OCI-LY3 (cell line): ENCODE data around the gene RPRD2.

Source experiments
- H2AFZ ChIP-seq: fragments of 200-600, 300-600 bp; shearing (Covaris generic); 2 replicates; pipeline ENCODE4 v1.6.0; 2014; ENCODE audit warnings: antibody characterized with exemption, low read depth, low read length
- H3K27ac ChIP-seq: fragments of 200-600, 300-600 bp; sonication (generic); 2 replicates; pipeline ENCODE4 v1.5.1; 2014; ENCODE audit warnings: mild to moderate bottlenecking, low read length, moderate library complexity, mixed read lengths
- H3K27me3 ChIP-seq: fragments of 200-600, 300-600 bp; sonication (generic); 2 replicates; pipeline ENCODE4 v1.6.1; 2014; ENCODE audit warnings: low read depth, low read length, mixed read lengths
- H3K36me3 ChIP-seq: fragments of 200-600, 300-600 bp; sonication (generic); replicated peaks from 2 replicates; pipeline ENCODE3; 2014; ENCODE audit warnings: low read depth, low read length, mixed read lengths
- H3K4me1 ChIP-seq: fragments of 300-600, 200-600 bp; sonication (generic); 2 replicates; pipeline ENCODE4 v1.6.1; 2014; ENCODE audit warnings: low read length, mixed read lengths
- H3K4me2 ChIP-seq: fragments of 200-600, 300-600 bp; sonication (generic); 2 replicates; pipeline ENCODE4 v1.6.1; 2014; ENCODE audit warnings: low read length, mixed read lengths
- H3K4me3 ChIP-seq: fragments of 300-600, 200-600 bp; sonication (generic); 2 replicates; pipeline ENCODE4 v1.5.1; 2014; ENCODE audit warnings: antibody characterized with exemption, mild to moderate bottlenecking, low read length, moderate library complexity
- H3K79me2 ChIP-seq: fragments of 300-600, 200-600 bp; shearing (Covaris generic); 2 replicates; pipeline ENCODE4 v1.6.1; 2014; ENCODE audit warnings: mild to moderate bottlenecking, low read length, mixed read lengths
- H3K9ac ChIP-seq: fragments of 300-600, 200-600 bp; shearing (Covaris generic); 2 replicates; pipeline ENCODE4 v1.6.0; 2014; ENCODE audit warnings: mild to moderate bottlenecking, low read length, moderate library complexity
- H3K9me3 ChIP-seq: fragments of 200-600, 300-600 bp; shearing (Covaris generic); 2 replicates; pipeline ENCODE4 v1.6.1; 2014; ENCODE audit warnings: low read length, mixed read lengths; ENCODE audit not compliant: insufficient read depth
- H4K20me1 ChIP-seq: fragments of 200-600, 300-600 bp; sonication (generic); 2 replicates; pipeline ENCODE4 v1.6.1; 2016; ENCODE audit warnings: low read length, mixed read lengths; ENCODE audit not compliant: insufficient read depth
- EZH2phosphoT487 ChIP-seq: fragments of 200-600 bp; shearing (Covaris generic); IDR thresholded peaks from 2 replicates; pipeline ENCODE4 v1.6.1; 2018; ENCODE audit warnings: antibody characterized with exemption, mixed run types, low read depth
- TF ChIP-seq, protein P1 (sequence below): fragments of 200-600, 300-600 bp; sonication (generic); IDR thresholded peaks from 2 replicates; pipeline ENCODE4 v1.5.1; 2014; ENCODE audit warnings: antibody characterized with exemption, low read length, low read depth

RPRD2 gene

DNA sequence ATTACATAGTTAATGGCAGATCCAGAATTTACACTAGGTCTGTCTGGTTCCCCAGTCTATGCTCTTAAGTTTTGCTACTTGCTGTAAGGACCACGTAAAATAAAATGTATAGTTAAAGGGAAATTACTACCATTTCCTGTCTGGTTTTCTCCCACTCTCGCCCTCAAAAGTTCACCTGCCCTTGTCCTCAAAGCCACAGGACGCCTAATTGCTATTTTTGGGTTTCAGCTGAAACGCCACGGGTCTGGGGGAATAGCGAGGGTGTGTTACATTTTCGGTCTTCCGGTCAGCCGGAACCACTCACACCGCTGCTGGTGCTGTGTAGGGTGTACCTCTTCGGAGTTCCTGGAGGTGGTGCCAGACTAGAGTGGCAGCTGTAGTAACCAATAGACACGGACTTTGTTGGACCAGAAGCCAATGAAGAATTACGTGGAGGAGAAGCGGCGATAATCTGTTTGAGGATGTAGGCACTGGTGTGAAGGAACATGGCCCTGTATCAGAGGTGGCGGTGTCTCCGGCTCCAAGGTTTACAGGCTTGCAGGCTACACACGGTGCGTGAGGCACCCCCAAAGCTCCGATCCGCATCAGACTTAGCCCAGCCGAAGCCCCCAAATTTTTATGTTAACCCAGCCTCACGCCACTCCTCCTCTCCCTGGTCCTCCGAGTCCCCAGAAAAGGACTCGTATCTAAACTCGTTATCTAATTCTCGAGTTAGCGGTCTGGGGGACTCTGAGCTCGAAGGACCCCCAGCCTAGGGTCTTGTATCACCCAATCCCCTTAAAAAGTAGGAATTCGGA, 123.2 kb downstream of the RPRD2 start, which contains the start of gene TARS2:
Gene TARS2 (plus strand): TSS at position 454 of the 797 bp plus-strand sequence. CDS start 32 bp downstream, at position 486.
- Histone ChIP-seq H2AFZ (peak within 1 kb of the TSS; percentile 96), H3K4me1 (peaks cover 7% of the 10 kb centered on the region), H3K36me3 (peaks cover 16% of the 10 kb centered on the region), H3K79me2 (peaks cover 14% of the 10 kb centered on the region), H4K20me1 (no peaks in the 10 kb centered on the region), H3K9me3 (no peaks in the 10 kb centered on the region), H3K27me3 (no peaks in the 10 kb centered on the region), H3K27ac (peak within 1 kb of the TSS; percentile 54), H3K4me2 (peak within 1 kb of the TSS; percentile 96), H3K4me3 (peak within 1 kb of the TSS; percentile 87), H3K9ac (peak within 1 kb of the TSS; percentile 86)
- TF ChIP-seq EZH2phosphoT487, result no peak
- TF ChIP-seq, protein P1, sequence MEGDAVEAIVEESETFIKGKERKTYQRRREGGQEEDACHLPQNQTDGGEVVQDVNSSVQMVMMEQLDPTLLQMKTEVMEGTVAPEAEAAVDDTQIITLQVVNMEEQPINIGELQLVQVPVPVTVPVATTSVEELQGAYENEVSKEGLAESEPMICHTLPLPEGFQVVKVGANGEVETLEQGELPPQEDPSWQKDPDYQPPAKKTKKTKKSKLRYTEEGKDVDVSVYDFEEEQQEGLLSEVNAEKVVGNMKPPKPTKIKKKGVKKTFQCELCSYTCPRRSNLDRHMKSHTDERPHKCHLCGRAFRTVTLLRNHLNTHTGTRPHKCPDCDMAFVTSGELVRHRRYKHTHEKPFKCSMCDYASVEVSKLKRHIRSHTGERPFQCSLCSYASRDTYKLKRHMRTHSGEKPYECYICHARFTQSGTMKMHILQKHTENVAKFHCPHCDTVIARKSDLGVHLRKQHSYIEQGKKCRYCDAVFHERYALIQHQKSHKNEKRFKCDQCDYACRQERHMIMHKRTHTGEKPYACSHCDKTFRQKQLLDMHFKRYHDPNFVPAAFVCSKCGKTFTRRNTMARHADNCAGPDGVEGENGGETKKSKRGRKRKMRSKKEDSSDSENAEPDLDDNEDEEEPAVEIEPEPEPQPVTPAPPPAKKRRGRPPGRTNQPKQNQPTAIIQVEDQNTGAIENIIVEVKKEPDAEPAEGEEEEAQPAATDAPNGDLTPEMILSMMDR, result no peak

DNA sequence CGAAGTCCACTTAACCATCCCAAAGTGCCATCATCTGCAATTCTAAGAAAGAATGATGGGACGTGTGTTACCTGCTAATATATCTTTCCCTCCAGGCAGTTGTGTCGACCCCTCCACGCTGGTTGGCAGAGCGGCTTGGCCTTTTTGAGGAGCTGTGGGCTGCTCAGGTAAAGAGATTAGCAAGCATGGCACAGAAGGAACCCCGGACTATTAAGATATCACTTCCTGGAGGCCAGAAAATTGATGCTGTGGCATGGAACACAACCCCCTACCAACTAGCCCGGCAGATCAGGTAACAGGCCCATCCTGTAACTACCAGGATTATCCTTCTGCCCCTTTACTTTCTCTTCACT, 123.8 kb downstream of the RPRD2 start:
- Histone ChIP-seq H3K27ac (peak overlapping the region; percentile 22), H2AFZ (peak overlapping the region; percentile 65; the same call in 1 of the 2 replicates), H3K9me3 (no peaks in the 10 kb centered on the region), H3K4me1 (peaks cover 7% of the 10 kb centered on the region), H3K27me3 (no peaks in the 10 kb centered on the region), H3K4me2 (peak overlapping the region; percentile 96), H4K20me1 (no peaks in the 10 kb centered on the region), H3K79me2 (peaks cover 14% of the 10 kb centered on the region), H3K36me3 (peaks cover 18% of the 10 kb centered on the region), H3K9ac (peak overlapping the region; percentile 86), H3K4me3 (peak overlapping the region; percentile 87)
- TF ChIP-seq, protein P1, result no peak
- TF ChIP-seq EZH2phosphoT487, result no peak

DNA sequence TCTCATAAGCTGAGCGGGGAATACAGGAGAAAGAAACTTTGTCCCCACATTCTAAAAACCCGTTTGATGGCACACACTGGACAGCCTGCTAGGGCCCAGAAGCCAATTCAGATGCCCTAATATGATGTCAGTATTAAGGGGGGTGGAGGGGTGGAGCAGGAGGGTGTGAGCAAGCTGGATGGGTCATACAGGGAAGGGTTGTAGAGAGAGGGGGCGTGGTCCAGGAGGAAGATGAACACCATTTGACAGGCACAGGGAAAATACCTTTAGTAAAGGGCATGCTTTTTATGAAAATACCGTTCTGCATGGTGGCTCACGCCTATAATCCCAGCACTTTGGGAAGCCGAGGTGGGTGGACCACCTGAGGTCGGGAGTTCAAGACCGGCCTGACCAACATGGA, 129.2 kb downstream of the RPRD2 start:
- peaks cover 2% of the 10 kb centered on the region for H3K4me1 ChIP-seq
- H3K27ac ChIP-seq, result no peak overlapping the region
- H4K20me1 ChIP-seq, result no peaks in the 10 kb centered on the region
- TF ChIP-seq EZH2phosphoT487, result no peak
- TF ChIP-seq, protein P1, result no peak
- no peak overlapping the region for H3K4me3 ChIP-seq
- H3K4me2 ChIP-seq, result no peak overlapping the region
- no peak overlapping the region for H2AFZ ChIP-seq
- no peaks in the 10 kb centered on the region for H3K9me3 ChIP-seq
- H3K36me3 ChIP-seq, result peaks cover 43% of the 10 kb centered on the region
- peaks cover 4% of the 10 kb centered on the region for H3K79me2 ChIP-seq
- H3K27me3 ChIP-seq, result no peaks in the 10 kb centered on the region
- no peak overlapping the region for H3K9ac ChIP-seq

DNA sequence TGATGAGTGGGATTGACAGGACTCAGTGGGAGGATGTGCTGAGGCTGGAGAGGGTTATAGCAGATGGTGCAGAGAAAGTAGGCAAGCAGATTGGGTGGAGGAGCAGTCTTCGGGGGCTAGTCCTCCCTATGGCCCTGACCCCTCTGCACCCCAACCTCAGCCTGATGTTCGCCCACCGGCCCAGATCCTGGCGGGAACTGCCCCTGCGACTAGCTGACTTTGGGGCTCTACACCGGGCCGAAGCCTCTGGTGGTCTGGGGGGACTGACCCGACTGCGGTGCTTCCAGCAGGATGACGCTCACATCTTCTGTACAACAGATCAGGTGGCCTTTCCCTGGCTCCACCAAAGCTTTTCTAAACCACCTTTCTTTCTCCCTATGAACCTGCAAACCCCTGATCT, 134.4 kb downstream of the RPRD2 start:
- Histone ChIP-seq H3K27ac (no peak overlapping the region), H3K4me2 (no peak overlapping the region), H3K79me2 (no peaks in the 10 kb centered on the region), H3K27me3 (no peaks in the 10 kb centered on the region), H3K9ac (no peak overlapping the region), H3K36me3 (peaks cover 42% of the 10 kb centered on the region), H2AFZ (no peak overlapping the region), H3K9me3 (no peaks in the 10 kb centered on the region), H4K20me1 (no peaks in the 10 kb centered on the region), H3K4me1 (no peaks in the 10 kb centered on the region), H3K4me3 (no peak overlapping the region)
- TF ChIP-seq, protein P1, result no peak
- no peak for TF ChIP-seq EZH2phosphoT487
